ENCODE measurements around the gene SGF29.
"Not testable (repeated sequence)": the region's sequence is repeated elsewhere in the genome, so short reads cannot be mapped to it uniquely, and the experiment has no call there.

Gene SGF29

DNA sequence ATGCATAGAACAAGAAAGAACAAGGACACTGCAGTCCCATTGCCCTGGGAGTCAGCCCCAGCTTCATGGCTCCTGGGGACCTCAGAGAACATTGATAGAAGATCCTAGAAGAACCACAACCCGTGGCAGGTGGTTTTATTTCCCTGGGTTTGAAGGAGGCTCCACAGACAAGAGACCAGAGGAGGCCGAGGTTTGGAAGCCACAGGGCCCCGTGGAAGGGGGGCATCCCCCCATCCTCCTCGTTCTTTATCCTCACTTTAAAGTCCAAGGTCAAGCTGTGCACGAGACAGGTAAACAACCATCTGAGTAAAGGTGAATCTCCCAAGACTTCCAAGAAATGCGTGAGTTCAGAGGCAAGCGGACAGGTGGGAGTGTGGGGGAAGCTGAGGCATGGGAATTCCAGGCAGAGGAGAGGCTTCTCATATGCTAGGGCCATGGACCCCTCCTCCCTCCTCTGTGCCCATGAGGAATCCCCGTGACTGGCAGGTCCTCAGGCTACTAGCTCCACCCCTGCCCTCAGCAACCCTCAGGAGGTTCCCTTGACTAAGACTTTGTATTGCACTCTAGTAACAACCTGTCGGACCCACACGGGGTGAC lies 57.0 kb downstream of the SGF29 start:
- no peak for DNase-seq (ENCODE audit: low read depth, low spot score)

DNA sequence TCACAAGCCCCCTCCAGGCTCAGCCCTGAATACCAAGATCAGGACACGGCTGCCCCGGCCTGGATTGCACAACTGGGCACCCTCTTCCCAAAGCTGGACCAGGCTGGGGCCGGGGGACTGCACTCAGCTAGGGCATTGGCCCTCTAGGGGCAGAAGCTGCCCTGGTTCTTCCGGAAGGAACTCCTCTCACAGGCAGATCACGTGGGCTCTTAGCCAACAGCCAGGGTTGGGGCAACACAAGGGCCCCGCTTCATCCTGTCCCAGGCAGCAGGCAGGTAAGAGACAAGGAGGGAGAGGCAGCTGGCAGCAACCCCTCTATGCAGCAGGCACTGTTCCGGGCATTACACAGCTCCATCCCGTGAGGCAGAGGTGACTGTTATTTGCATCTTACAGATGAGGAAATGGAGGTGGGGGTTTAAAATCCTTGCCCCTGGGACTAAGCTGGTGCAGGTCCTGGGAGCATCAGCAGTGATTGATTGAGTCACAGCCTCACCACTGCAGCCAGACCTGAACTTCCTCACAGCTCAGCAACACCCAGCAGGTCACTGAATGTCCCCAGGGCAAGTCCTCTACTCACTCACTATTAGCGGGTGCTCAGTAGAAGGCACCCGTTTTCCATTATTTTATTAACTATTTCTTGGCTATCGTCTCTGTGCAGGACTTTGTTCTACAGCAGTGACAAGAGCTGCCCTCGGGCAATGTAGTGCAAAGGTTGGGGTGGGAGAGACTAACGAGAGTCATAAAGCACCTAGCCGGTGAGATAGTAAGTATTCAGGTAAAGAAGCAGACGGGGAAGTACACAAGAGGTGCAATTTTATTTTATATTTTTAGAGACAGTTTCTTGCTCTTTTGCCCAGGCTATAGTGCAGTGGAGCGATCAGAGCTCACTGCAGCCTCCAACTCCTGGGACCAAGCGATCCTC lies 58.9 kb downstream of the SGF29 start:
- DNase-seq (ENCODE audit: low read depth, low spot score) = not testable (repeated sequence)

DNA sequence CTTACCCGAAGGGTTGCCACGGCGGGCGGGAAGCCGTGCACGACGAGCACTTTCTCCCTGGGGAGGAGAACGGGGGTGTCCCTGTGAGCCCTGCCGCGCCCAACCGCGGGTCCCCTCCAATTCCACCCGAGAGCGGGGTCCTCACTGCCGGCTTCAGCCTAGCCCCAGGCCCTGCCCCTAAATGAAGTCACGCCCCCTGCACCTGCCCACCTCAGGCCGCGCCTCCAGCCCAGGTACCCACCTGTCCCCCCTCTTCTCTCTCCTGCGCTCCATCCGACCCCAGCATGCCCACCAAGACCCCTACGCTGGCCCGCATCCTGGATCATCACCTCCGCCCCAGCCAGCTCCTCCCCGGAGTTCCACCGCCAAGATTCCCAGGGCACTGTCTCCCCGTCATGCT lies 60.2 kb downstream of the SGF29 start:
- DNase-seq (ENCODE audit: low read depth, low spot score) = not testable (repeated sequence)

DNA sequence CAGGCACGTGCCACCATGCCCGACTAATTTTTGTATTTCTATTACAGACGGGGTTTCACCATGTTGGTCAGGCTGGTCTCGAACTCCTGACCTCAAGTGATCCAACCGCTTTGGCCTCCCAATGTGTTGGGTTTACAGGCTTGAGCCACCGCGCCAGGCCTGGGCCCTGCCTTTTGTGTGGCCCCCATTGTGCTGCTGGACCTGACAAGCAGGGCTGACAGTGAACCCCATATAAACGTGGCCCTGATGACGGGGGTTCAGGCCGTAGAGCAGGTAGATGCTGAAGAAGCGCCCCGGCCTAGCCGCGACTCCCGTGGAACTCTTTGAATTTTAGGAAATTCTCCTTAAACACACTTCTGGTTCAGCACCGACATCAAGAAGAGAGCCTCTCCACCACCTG lies 60.8 kb downstream of the SGF29 start:
- not testable (repeated sequence) for DNase-seq (ENCODE audit: low read depth, low spot score)

DNA sequence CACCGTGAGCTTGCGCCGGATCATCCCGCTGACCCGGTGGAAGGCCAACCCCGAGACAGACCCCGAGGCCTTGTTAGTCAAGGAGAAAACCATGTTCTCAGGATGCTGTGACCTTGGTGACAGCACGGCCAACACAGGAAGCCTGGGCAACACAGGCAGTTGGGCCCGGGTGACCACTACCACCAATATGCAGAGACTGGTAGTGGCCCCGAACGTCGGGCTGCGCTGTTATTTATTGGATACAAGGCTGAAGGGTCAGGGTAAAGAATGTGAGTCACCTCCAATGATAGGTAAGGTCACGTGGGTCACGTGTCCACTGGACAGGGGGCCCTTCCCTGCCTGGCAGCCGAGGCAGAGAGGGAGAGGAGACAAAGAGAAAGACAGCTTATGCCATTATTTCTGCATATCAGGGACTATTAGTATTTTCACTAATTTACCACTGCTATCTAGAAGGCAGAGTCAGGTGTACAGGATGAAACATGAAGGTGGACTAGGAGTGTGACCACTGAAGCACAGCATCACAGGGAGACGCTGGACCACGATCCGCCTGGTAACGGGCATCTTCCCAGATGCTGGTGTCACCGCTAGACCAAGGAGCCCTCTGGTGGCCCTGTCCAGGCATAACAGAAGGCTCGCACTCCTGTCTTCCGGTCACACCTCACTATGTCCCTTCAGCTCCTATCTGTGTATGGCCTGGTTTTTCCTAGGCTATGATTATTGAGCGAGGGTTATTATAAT lies 61.9 kb downstream of the SGF29 start:
- peak; percentile 49 for DNase-seq (ENCODE audit: low read depth, low spot score)

DNA sequence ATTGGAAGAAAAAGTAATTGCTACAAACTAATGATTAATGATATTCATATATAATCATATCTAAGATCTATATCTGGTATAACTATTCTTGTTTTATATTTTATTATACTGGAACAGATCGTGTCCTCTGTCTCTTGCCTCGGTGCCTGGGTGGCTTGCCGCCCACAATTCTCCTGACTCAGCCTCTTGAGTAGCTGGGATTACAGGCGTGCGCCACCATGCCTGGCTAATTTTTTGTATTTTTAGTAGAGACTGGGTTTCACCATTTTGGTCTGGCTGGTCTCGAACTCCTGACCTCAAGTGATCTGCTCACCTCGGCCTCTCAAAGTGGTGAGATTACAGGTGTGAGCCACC lies 62.5 kb downstream of the SGF29 start:
- DNase-seq (ENCODE audit: low read depth, low spot score) = not testable (repeated sequence)

DNA sequence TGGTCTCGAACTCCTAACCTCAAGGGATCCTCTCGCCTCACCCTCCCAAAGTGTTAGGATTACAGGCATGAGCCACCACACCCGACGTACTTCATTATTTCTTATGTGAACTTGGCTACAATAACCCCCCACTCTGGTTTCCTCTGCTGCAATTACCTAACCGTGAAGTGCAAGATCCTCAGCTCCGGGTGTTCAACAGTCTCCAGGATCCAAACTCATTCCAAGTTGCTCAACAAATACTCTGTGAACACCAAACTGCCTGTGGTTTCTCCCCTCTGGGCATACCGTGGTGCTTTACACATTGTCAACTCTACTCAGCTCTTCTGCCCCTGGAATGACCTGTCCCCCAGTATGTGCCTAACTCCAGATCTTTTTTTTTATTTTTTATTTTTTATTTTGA lies 62.9 kb downstream of the SGF29 start:
- DNase-seq (ENCODE audit: low read depth, low spot score) = no peak

DNA sequence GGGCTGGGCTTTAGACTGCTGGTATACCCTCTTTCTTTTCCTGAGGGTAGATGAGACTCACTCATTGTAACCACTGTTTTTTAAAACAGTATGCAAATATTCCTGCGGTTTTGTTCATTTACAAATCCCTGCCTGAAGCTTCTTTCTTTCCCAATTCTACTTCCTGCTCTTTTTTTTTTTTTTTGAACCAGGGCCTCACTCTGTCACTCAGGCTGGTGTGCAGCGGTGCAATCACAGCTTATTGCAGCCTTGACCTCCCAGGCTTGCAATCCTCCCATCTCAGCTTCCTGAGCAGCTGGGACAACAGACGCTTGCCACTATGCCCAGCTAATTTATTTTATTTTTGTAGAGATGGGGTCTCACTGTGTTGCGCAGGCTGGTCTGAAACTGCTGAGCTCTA lies 64.2 kb downstream of the SGF29 start:
- no peak for DNase-seq (ENCODE audit: low read depth, low spot score)

DNA sequence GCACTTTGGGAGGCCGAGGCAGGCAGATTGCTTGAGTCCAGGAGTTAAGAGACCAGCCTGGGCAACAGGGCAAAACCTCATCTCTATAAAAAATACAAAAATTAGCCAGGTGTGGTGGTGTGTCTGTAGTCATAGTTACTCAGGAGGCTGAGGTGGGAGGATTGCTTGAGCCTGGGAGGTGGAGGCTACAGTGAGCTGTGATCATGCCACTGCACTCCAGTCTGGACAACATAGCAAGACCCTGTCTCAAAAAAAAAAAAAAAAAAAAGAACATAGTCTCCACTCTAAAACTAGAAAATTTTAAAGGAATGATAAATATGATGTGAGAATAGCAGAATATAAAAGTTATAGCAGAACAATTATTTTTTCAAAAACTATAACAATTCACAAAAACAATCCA lies 66.6 kb downstream of the SGF29 start:
- DNase-seq (ENCODE audit: low read depth, low spot score) = not testable (repeated sequence)

DNA sequence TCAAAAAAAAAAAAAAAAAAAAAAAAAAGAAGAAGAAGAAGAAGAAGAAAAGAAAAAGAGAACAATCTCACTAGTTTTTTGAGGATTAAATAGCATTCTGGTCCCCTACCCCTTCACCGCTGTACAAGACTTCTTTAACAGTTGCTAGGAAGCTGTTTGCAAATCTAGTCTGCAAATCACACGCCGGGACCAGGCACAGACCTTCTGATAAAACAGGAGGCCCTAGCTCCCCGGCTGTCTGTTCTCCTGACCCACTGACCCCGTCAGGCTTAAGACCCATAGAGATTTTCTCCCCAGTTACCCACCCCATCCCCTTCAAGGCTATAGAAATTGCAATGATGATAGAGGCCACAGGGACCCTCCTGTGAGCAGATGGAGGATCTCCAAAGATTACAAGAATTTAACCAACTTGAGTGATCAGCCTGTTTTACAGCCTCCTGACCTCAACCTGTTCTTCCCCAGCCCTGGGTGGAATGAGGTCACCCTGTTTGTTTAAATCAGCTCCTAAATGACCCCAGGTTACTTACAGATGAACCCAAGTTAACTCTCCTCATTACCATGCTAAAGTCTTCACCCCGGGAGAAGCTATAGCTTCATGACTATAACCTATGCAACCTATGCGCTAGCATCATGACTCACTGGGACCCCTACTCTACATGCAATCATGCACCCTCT lies 67.9 kb downstream of the SGF29 start:
- DNase-seq (ENCODE audit: low read depth, low spot score) = no peak

DNA sequence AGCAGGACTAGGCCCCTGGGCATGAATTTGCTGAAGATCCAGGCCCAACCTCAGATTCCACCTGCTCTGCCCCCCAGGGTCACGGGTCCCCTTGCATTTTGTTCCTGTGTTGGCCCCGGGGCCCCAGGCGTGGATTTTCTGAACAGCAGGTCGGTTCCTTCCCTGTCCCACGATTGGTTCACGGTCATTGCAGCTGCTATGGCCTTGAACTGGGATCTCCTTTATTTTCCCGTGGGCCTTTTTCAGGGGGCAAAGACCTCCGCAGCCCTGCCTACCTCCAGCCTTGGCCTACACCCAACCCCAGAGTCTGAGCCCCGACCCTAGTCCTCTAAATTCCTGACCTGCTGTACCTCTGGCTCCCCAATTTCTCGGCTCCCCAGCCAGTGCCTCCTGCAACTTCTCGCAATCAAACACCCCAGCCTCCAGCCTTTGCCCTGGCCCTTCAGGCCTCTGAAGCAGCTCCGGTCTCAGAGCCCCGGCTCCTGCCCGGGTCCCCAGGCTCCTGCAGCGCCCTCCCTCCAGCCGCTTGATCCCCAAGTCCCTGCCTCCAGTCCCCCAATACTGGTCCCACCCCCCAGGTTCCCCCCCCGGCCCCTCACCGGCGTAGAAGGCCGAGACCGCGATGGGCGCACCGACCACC lies 68.9 kb downstream of the SGF29 start:
- DNase-seq (ENCODE audit: low read depth, low spot score) = not testable (repeated sequence)

DNA sequence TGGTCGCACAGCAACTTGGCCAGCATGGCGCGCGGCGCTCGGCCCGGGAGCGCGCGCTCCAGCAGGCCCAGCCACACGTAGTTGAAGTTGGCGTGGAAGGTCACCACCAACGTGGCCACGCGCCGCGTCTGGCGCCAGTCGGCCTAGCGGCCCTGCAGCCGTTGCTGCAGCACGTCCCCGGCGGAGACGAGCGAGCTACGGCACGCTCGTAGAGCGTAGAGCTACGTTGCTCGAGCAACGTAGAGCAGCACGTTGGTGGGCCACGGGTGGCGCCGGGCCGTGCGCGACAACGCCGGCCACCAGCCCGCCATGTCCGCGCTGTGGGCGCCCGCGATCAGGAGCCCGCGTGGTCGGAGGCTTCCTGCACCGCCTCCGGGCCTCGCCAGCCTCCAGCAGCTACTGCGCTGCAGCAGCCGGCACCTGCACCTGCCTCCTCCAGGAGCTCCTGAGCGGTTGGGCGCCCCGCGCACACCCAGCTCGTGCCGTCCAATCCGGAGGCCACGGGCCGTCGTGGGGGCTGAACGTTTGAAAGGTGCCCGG lies 69.5 kb downstream of the SGF29 start:
- peak; percentile 45 for DNase-seq (ENCODE audit: low read depth, low spot score)

DNA sequence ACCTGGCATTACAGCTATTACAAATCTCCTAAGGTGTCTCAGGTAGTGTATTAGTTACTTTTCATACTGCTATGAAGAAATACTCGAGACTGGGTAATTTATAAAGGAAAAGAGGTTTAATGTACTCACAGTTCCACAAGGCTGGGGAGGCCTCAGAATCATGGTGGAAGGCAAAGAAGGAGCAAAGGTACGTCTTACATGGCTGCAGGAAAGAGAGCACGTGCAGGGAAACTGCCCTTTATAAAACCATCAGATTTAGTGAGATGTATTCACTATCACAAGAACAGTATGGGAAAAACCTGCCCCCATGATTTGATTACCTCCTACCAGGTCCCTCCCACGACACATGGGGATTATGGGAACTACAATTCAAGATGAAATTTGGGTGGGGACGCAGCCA lies 77.2 kb downstream of the SGF29 start:
- DNase-seq (ENCODE audit: low read depth, low spot score) = not testable (repeated sequence)

DNA sequence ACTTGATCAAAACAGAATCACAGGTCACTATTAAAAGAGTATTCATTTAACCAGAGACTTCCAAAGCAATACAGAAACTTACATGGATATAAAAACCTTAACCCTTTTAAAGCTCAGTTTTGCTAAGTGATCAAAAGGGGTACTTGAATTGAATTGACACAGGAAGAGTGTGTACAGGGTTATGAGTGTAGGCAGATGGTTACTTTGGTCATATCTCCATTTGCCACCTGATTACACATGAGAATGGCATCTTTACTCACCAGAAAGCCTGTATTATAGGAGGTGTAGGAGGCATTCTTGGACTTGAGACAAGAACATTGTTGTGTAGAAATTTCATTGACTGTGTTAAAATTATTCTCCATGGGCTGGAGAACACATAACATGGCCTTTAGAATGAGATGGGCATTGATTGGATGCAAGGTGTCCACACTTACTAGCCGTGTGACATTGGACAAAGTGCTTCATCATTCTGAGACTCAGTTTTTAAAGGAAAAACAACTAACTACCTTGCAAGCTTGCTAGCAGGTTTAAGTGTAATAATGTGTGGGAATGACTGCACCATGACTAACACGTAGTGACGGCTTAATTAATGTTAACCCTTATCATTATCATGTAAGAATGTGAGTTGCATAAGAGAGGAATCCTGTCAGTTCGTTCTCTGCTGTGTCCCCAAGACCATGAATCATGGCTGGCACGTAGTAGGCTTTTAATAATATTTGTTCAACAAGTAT lies 82.5 kb downstream of the SGF29 start:
- DNase-seq (ENCODE audit: low read depth, low spot score) = peak; percentile 66

DNA sequence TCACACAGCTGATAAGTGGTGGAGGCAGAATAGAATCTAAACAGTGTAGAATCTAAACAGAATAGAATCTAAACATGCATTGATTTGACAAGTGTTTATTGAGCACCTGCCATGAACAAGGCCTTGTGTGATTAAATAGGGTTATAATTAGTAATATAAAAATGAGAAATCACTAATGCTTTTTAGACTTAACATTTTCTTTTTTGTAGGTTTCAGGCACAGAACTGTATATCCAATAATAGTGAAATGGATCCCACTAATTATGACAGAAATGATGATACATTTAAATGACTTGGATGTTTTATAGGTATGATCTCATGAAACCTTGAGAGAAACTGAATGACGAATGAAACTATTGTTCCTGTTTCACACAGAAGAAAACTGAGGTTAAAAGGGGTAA lies 84.0 kb downstream of the SGF29 start, which contains the start of gene NPIPB8:
TSS of gene NPIPB8 (plus strand) at position 301 of the 400 bp plus-strand sequence. CDS start 296 bp downstream, outside the sequence.
- not testable (repeated sequence) for DNase-seq (ENCODE audit: low read depth, low spot score)

DNA sequence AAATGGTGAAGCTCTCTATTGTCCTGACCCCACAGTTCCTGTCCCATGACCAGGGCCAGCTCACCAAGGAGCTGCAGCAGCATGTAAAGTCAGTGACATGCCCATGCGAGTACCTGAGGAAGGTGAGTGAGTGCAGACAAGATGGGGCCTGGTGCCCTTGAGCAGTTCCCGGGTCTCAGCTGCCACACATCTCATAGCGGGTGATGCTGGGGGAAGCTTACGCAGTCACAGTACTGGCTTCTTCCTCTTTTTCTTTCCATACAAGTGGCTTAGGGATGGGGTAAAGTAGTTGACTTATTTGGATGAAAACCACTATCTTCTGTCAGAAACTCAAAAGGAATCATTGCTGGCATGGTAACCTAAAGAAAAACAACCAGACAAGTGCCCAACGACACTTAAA lies 84.6 kb downstream of the SGF29 start:
- DNase-seq (ENCODE audit: low read depth, low spot score) = not testable (repeated sequence)

DNA sequence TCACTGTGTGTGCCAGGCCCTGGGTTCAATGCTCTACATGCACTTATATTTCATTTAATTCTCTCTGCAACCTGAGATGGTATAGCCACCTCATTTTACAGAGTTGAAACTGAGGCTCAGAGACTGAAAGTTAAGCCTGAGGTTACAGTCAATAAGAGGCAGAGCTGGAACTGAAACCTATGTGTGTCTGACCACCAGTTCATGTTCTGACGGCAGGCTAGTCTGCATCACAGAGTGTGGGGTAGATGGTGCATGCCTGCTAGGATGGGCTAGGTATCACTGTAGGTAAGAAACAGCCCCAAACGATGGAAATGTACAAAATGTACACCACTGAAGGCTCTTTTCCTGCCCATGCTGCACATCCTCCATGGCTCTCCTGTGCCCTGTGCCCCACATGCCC lies 86.2 kb downstream of the SGF29 start:
- not testable (repeated sequence) for DNase-seq (ENCODE audit: low read depth, low spot score)

Data from astrocyte of the hippocampus (primary cell).